NCI-H2227 treated with DMSO at 0.1 percent for 48 hours (cell line): ENCODE data around the gene TSPYL4.

Experiments
- DNase-seq: peaks from one replicate; lab custom pipeline; 2025; lab: John Stamatoyannopoulos, UW

TSPYL4 gene

GRCh38 chr6:116271149-116271708 lies 17.4 kb upstream of the TSPYL4 start:
- DNase-seq: no peak

GRCh38 chr6:116268589-116269293 lies 14.9 kb upstream of the TSPYL4 start:
- DNase-seq: peak; percentile 69

GRCh38 chr6:116267836-116268588 lies 14.1 kb upstream of the TSPYL4 start:
- no peak for DNase-seq

- no peak for DNase-seq
These were observed 12.9 kb upstream of the TSPYL4 start for GRCh38 chr6:116266803-116267202.

GRCh38 chr6:116265041-116265829 lies 11.4 kb upstream of the TSPYL4 start:
- DNase-seq: no peak

GRCh38 chr6:116263353-116263752 lies 9.5 kb upstream of the TSPYL4 start:
- DNase-seq: no peak

- DNase-seq: no peak
These were observed 4.6 kb upstream of the TSPYL4 start for GRCh38 chr6:116258520-116258919.

GRCh38 chr6:116256694-116257093 lies 2.8 kb upstream of the TSPYL4 start:
- no peak for DNase-seq

- no peak for DNase-seq
These were observed 1.4 kb upstream of the TSPYL4 start for GRCh38 chr6:116255246-116255800.

- no peak for DNase-seq
These were observed 602 bp upstream of the TSPYL4 start for GRCh38 chr6:116254297-116255056.

GRCh38 chr6:116253188-116253504 lies 729 bp downstream of the TSPYL4 start:
- DNase-seq: no peak

GRCh38 chr6:116251568-116252384 lies 2.1 kb downstream of the TSPYL4 start:
- no peak for DNase-seq

GRCh38 chr6:116248577-116248976 lies 5.3 kb downstream of the TSPYL4 start:
- no peak for DNase-seq

GRCh38 chr6:116247285-116247684 lies 6.6 kb downstream of the TSPYL4 start:
- no peak for DNase-seq

GRCh38 chr6:116246089-116246488 lies 7.8 kb downstream of the TSPYL4 start:
- DNase-seq: no peak

GRCh38 chr6:116244284-116244683 lies 9.6 kb downstream of the TSPYL4 start:
- no peak for DNase-seq

GRCh38 chr6:116239856-116240255 lies 14.0 kb downstream of the TSPYL4 start:
- no peak for DNase-seq

GRCh38 chr6:116239256-116239655 lies 14.6 kb downstream of the TSPYL4 start:
- DNase-seq: no peak

GRCh38 chr6:116238083-116238482 lies 15.8 kb downstream of the TSPYL4 start:
- no peak for DNase-seq

- DNase-seq: no peak
These were observed 19.2 kb downstream of the TSPYL4 start for GRCh38 chr6:116234689-116235088.
